HEK293 (cell line): ENCODE results near the gene PEF1.
A peak's percentile ranks its signal among the peaks of the same experiment; 100 is the strongest.

Experiments used
- CTCF ChIA-PET: fragments of 350-600 bp; formaldehyde crosslinking; extraction: SDS; loops from one replicate; lab custom pipeline; 2021; ENCODE audit warnings: antibody characterized with exemption; lab: Yijun Ruan, JAX
- POLR2A ChIA-PET: fragments of 300-600 bp; formaldehyde crosslinking; extraction: SDS; loops from one replicate; lab custom pipeline; 2020; ENCODE audit warnings: antibody characterized with exemption, inconsistent platforms; lab: Yijun Ruan, JAX
- H3K27ac ChIP-seq: fragments of 200-500 bp; sonication (Bioruptor generic); 2 replicates; pipeline ENCODE4 v1.5.1; 2014; ENCODE audit warnings: low read depth, low read length, control low read depth, inconsistent platforms; ENCODE audit errors: extremely low read depth
- H3K36me3 ChIP-seq, 2 experiments: fragments of 200-500 bp in 1 of 2; sonication (Bioruptor generic) in 1 of 2; 1 replicate in 1 of 2; 2 replicates in 1 of 2; pipeline ENCODE4 v1.5.1; 2014 to 2017; ENCODE audit warnings: inconsistent platforms in 2 of 2, low read length in 2 of 2; ENCODE audit not compliant: control insufficient read depth in 2 of 2, insufficient read depth in 1 of 2
- H3K4me1 ChIP-seq: fragments of 200-500 bp; sonication (Bioruptor generic); 2 replicates; pipeline ENCODE4 v1.5.1; 2014; ENCODE audit warnings: mild to moderate bottlenecking, low read length, inconsistent platforms; ENCODE audit not compliant: control insufficient read depth, insufficient read depth
- H3K4me3 ChIP-seq: 2 replicates; pipeline ENCODE4 v1.5.1; 2011; ENCODE audit warnings: low read depth, mild to moderate bottlenecking, control low read depth, low read length, moderate library complexity
- H3K9me3 ChIP-seq: fragments of 200-500 bp; sonication (Bioruptor generic); 2 replicates; pipeline ENCODE4 v1.5.1; 2014; ENCODE audit warnings: low read depth, low read length, inconsistent platforms; ENCODE audit not compliant: control insufficient read depth, insufficient read depth
- EGR2 ChIP-seq: fragments of 450-650 bp; formaldehyde crosslinking; IDR thresholded peaks from 2 replicates; pipeline ENCODE4 v1.5.1; 2016; ENCODE audit warnings: low read depth, missing biosample characterization, missing genetic modification characterization
- KLF10 ChIP-seq: fragments of 450-650 bp; IDR thresholded peaks from 2 replicates; pipeline ENCODE4 v1.5.1; 2018; ENCODE audit warnings: missing biosample characterization, mild to moderate bottlenecking, missing genetic modification characterization
- OSR2 ChIP-seq: fragments of 450-650 bp; formaldehyde crosslinking; IDR thresholded peaks from 2 replicates; pipeline ENCODE4 v1.5.1; 2016; ENCODE audit warnings: missing biosample characterization, missing genetic modification characterization
- WT1 ChIP-seq: fragments of 450-650 bp; formaldehyde crosslinking; IDR thresholded peaks from 2 replicates; pipeline ENCODE4 v1.5.1; 2016; ENCODE audit warnings: missing biosample characterization, missing genetic modification characterization
- YY1 ChIP-seq: fragments of 450-650 bp; formaldehyde crosslinking; IDR thresholded peaks from 2 replicates; pipeline ENCODE4 v1.5.1; 2018; ENCODE audit warnings: missing biosample characterization, missing genetic modification characterization
- ZBTB17 ChIP-seq: fragments of 450-650 bp; formaldehyde crosslinking; IDR thresholded peaks from 2 replicates; pipeline ENCODE4 v1.5.1; 2016; ENCODE audit warnings: missing biosample characterization, missing genetic modification characterization
- ZBTB20 ChIP-seq: fragments of 450-650 bp; formaldehyde crosslinking; IDR thresholded peaks from 2 replicates; pipeline ENCODE4 v1.5.1; 2016; ENCODE audit warnings: missing biosample characterization, missing genetic modification characterization
- ZBTB7A ChIP-seq: fragments of 450-650 bp; formaldehyde crosslinking; IDR thresholded peaks from 2 replicates; pipeline ENCODE4 v1.5.1; 2016; ENCODE audit warnings: low read depth, missing biosample characterization, missing genetic modification characterization
- ZFHX2 ChIP-seq: fragments of 450-650 bp; formaldehyde crosslinking; conservative IDR thresholded peaks from 2 replicates; pipeline ENCODE4 v1.5.1; 2016; ENCODE audit warnings: missing biosample characterization, missing genetic modification characterization
- ZNF132 ChIP-seq: fragments of 450-650 bp; formaldehyde crosslinking; IDR thresholded peaks from 2 replicates; pipeline ENCODE4 v1.5.1; 2017; ENCODE audit warnings: missing biosample characterization, missing genetic modification characterization, borderline replicate concordance
- ZNF146 ChIP-seq: fragments of 450-650 bp; formaldehyde crosslinking; IDR thresholded peaks from 2 replicates; pipeline ENCODE4 v1.5.1; 2016; ENCODE audit warnings: missing biosample characterization, missing genetic modification characterization
- ZNF174 ChIP-seq: fragments of 450-650 bp; formaldehyde crosslinking; IDR thresholded peaks from 2 replicates; pipeline ENCODE4 v1.5.0; 2017; ENCODE audit warnings: missing biosample characterization, mild to moderate bottlenecking, missing genetic modification characterization
- ZNF211 ChIP-seq: fragments of 450-650 bp; formaldehyde crosslinking; IDR thresholded peaks from 2 replicates; pipeline ENCODE4 v1.5.1; 2016; ENCODE audit warnings: low read depth, missing biosample characterization, missing genetic modification characterization
- ZNF341 ChIP-seq: fragments of 450-650 bp; formaldehyde crosslinking; IDR thresholded peaks from 2 replicates; pipeline ENCODE4; 2016; ENCODE audit warnings: low read depth, missing biosample characterization, missing genetic modification characterization
- ZNF354C ChIP-seq: fragments of 450-650 bp; formaldehyde crosslinking; IDR thresholded peaks from 2 replicates; pipeline ENCODE4 v1.5.1; 2016; ENCODE audit warnings: missing biosample characterization, missing genetic modification characterization, low read depth, borderline replicate concordance
- ZNF549 ChIP-seq: fragments of 450-650 bp; IDR thresholded peaks from 2 replicates; pipeline ENCODE4 v1.5.1; 2018; ENCODE audit warnings: missing biosample characterization, missing genetic modification characterization, mild to moderate bottlenecking, inconsistent platforms, moderate library complexity
- ZNF555 ChIP-seq: fragments of 450-650 bp; formaldehyde crosslinking; conservative IDR thresholded peaks from 2 replicates; pipeline ENCODE4 v1.5.1; 2017; ENCODE audit warnings: missing biosample characterization, mild to moderate bottlenecking, missing genetic modification characterization, inconsistent platforms
- ZNF626 ChIP-seq: fragments of 450-650 bp; sonication (Bioruptor Pico); formaldehyde crosslinking; IDR thresholded peaks from 2 replicates; pipeline ENCODE4 v1.5.1; 2018; ENCODE audit warnings: missing biosample characterization, missing genetic modification characterization, inconsistent platforms
- ZNF837 ChIP-seq: fragments of 450-650 bp; formaldehyde crosslinking; IDR thresholded peaks from 2 replicates; pipeline ENCODE4 v1.5.1; 2016; ENCODE audit warnings: missing biosample characterization, missing genetic modification characterization
- ZSCAN30 ChIP-seq: fragments of 450-650 bp; IDR thresholded peaks from 2 replicates; pipeline ENCODE4 v1.5.1; 2018; ENCODE audit warnings: missing biosample characterization, mild to moderate bottlenecking, missing genetic modification characterization, moderate library complexity
- TF ChIP-seq, protein P1 (sequence below): fragments of 450-650 bp; formaldehyde crosslinking; IDR thresholded peaks from 2 replicates; pipeline ENCODE4 v1.5.1; 2016; ENCODE audit warnings: missing biosample characterization, missing genetic modification characterization
- TF ChIP-seq, protein P2 (sequence below): fragments of 450-650 bp; formaldehyde crosslinking; IDR thresholded peaks from 2 replicates; pipeline ENCODE4 v1.5.1; 2017; ENCODE audit warnings: missing biosample characterization, mild to moderate bottlenecking, missing genetic modification characterization, moderate library complexity
- TF ChIP-seq, protein P3 (sequence below): fragments of 450-650 bp; formaldehyde crosslinking; IDR thresholded peaks from 2 replicates; pipeline ENCODE4 v1.5.1; 2016; ENCODE audit warnings: missing biosample characterization, missing genetic modification characterization
- TF ChIP-seq, protein P4 (sequence below): fragments of 450-650 bp; formaldehyde crosslinking; IDR thresholded peaks from 2 replicates; pipeline ENCODE4 v1.5.1; 2016; ENCODE audit warnings: missing biosample characterization, missing genetic modification characterization
- TF ChIP-seq, protein P5 (sequence below): fragments of 450-650 bp; formaldehyde crosslinking; IDR thresholded peaks from 2 replicates; pipeline ENCODE4 v1.5.1; 2016; ENCODE audit warnings: missing biosample characterization, missing genetic modification characterization

PEF1 gene

DNA sequence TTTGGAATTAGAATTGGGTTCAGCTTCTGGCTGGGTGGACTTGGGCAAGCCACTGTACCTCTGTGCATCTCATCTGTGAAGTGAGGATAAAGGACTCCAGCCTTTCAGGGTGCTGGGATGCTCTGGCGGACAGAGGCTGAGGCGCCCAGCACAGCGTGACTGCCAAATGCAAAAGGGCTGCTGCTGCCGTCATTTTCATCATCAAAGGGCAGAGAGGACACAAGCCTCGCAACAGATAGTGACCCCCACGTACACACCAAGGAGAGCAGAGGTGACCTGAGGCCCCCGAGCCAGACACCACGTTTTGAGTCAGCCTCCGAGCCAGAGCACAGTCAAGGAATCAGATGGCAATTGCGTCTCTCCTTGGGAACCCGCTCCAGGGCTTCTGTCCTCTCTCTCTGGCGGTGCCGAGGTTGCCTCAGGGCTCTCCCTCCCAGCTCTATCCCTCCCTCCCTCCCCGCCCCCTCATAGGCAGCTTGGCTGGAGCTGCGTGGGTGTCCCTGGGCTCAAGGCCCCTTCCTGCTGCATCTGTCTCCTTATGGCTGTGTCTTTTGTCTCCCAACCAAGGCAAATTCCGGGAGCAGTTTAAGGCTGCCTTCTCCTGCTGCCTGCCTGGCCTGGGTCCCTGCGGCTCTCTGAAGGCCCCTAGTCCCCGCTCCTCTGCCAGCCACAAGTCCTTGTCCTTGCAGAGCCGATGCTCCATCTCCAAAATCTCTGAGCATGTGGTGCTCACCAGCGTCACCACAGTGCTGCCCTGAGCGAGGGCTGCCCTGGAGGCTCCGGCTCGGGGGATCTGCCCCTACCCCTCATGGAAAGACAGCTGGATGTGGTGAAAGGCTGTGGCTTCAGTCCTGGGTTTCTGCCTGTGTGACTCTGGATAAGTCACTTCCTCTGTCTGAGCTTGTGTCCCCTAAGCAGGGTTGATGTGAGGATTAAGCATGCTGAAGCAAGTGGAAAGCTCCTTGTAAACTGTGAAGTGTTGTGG is 18.2 kb downstream of the PEF1 start:
- Histone ChIP-seq H3K4me3 (no peak overlapping the region), H3K4me1 (no peaks in the 10 kb centered on the region), H3K36me3 (peaks cover 0 to 59% of the 10 kb centered on the region in 2 experiments; a peak in 1 of 3 replicates), H3K9me3 (no peaks in the 10 kb centered on the region), H3K27ac (no peak overlapping the region)
- TF ChIP-seq ZNF146 (tag by site-specific recombination) (no peak), EGR2 (tag by site-specific recombination) (peak; percentile 60; the same call in 1 of the 2 replicates), ZNF555 (tag by site-specific recombination) (no peak), KLF10 (tag by site-specific recombination) (no peak), ZNF341 (tag by site-specific recombination) (no peak), ZNF354C (tag by site-specific recombination) (no peak), WT1 (tag by site-specific recombination) (no peak), OSR2 (tag by site-specific recombination) (no peak), ZFHX2 (tag by site-specific recombination) (peak; percentile 80), ZNF174 (tag by site-specific recombination) (no peak), ZNF211 (no peak), ZNF132 (tag by site-specific recombination) (no peak), ZBTB17 (tag by site-specific recombination) (no peak)
- TF ChIP-seq, protein P1, sequence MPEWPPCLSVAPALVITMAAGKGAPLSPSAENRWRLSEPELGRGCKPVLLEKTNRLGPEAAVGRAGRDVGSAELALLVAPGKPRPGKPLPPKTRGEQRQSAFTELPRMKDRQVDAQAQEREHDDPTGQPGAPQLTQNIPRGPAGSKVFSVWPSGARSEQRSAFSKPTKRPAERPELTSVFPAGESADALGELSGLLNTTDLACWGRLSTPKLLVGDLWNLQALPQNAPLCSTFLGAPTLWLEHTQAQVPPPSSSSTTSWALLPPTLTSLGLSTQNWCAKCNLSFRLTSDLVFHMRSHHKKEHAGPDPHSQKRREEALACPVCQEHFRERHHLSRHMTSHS (tag by site-specific recombination): no peak
- TF ChIP-seq, protein P2, sequence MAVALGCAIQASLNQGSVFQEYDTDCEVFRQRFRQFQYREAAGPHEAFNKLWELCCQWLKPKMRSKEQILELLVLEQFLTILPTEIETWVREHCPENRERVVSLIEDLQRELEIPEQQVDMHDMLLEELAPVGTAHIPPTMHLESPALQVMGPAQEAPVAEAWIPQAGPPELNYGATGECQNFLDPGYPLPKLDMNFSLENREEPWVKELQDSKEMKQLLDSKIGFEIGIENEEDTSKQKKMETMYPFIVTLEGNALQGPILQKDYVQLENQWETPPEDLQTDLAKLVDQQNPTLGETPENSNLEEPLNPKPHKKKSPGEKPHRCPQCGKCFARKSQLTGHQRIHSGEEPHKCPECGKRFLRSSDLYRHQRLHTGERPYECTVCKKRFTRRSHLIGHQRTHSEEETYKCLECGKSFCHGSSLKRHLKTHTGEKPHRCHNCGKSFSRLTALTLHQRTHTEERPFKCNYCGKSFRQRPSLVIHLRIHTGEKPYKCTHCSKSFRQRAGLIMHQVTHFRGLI (tag by site-specific recombination): no peak
- ChIA-PET POLR2A (interaction anchor here (0.7 kb wide), 1 partner anchor 456 kb away, joined by 4 read pairs; no protein-coding TSS in a partner anchor), CTCF (interaction anchor here (0.5 to 1.1 kb wide), 4 partner anchors 8 to 558 kb away, joined by 3 to 11 read pairs (median 4); no protein-coding TSS in a partner anchor)

DNA sequence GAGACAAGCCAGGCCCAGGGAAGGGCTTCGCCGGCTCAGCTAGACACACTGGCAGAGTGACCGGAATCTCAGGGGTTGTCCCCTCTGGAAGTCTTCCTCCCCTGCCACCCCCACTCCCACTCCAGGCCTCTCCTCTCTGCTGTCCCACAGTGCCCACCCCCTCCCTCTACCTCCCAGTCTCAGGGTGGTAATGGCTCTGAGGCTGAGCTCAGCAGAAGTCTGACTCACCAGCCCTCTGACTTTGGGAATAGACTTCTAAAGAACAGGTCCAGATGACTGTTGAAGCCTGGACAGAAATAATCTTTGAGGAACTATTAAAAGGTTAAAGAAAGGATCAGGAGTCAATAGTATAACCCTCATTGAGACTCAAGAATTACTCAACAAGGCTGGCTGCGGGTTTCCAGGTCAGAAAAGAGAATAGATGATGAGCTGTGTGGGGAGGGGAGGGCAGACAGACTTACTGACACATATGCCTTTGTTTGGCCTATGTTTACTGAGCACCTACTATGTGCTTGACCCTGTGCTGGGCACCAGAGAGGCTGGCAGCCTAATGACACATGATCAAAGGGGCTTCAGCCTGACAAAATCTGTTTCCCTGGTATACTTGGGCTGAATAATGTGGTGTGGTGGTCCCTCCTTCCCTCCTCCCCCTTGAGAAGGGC is 19.0 kb downstream of the PEF1 start:
- Histone ChIP-seq H3K9me3 (no peaks in the 10 kb centered on the region), H3K36me3 (peaks cover 0 to 50% of the 10 kb centered on the region in 2 experiments; a peak in 1 of 3 replicates), H3K4me1 (no peaks in the 10 kb centered on the region), H3K4me3 (no peak overlapping the region), H3K27ac (no peak overlapping the region)
- ChIA-PET CTCF (interaction anchor here (0.7 kb wide), 1 partner anchor 10 kb away, joined by 3 read pairs; no protein-coding TSS in a partner anchor), POLR2A (interaction anchor here (0.7 kb wide), 1 partner anchor 457 kb away, joined by 4 read pairs; no protein-coding TSS in a partner anchor)
- peak; percentile 81 for TF ChIP-seq ZFHX2 (tag by site-specific recombination)
- no peak for TF ChIP-seq ZBTB17 (tag by site-specific recombination)
- no peak for TF ChIP-seq ZNF549 (tag by site-specific recombination)
- TF ChIP-seq YY1: no peak
- TF ChIP-seq, protein P3, sequence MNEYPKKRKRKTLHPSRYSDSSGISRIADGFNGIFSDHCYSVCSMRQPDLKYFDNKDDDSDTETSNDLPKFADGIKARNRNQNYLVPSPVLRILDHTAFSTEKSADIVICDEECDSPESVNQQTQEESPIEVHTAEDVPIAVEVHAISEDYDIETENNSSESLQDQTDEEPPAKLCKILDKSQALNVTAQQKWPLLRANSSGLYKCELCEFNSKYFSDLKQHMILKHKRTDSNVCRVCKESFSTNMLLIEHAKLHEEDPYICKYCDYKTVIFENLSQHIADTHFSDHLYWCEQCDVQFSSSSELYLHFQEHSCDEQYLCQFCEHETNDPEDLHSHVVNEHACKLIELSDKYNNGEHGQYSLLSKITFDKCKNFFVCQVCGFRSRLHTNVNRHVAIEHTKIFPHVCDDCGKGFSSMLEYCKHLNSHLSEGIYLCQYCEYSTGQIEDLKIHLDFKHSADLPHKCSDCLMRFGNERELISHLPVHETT (tag by site-specific recombination): no peak
- TF ChIP-seq ZNF837: no peak
- TF ChIP-seq ZBTB7A (tag by site-specific recombination): no peak
- TF ChIP-seq, protein P4, sequence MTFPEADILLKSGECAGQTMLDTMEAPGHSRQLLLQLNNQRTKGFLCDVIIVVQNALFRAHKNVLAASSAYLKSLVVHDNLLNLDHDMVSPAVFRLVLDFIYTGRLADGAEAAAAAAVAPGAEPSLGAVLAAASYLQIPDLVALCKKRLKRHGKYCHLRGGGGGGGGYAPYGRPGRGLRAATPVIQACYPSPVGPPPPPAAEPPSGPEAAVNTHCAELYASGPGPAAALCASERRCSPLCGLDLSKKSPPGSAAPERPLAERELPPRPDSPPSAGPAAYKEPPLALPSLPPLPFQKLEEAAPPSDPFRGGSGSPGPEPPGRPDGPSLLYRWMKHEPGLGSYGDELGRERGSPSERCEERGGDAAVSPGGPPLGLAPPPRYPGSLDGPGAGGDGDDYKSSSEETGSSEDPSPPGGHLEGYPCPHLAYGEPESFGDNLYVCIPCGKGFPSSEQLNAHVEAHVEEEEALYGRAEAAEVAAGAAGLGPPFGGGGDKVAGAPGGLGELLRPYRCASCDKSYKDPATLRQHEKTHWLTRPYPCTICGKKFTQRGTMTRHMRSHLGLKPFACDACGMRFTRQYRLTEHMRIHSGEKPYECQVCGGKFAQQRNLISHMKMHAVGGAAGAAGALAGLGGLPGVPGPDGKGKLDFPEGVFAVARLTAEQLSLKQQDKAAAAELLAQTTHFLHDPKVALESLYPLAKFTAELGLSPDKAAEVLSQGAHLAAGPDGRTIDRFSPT: no peak
- TF ChIP-seq, protein P5, sequence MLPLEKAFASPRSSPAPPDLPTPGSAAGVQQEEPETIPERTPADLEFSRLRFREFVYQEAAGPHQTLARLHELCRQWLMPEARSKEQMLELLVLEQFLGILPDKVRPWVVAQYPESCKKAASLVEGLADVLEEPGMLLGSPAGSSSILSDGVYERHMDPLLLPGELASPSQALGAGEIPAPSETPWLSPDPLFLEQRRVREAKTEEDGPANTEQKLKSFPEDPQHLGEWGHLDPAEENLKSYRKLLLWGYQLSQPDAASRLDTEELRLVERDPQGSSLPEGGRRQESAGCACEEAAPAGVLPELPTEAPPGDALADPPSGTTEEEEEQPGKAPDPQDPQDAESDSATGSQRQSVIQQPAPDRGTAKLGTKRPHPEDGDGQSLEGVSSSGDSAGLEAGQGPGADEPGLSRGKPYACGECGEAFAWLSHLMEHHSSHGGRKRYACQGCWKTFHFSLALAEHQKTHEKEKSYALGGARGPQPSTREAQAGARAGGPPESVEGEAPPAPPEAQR: no peak
- no peak for TF ChIP-seq ZNF626 (tag by site-specific recombination)
- TF ChIP-seq ZBTB20 (tag by site-specific recombination): no peak
- TF ChIP-seq ZSCAN30 (tag by site-specific recombination): no peak
